GM12892 (cell line): ENCODE results near the gene MALAT1.

Experiments
- POLR2A ChIP-seq: IDR thresholded peaks from 2 replicates; pipeline ENCODE4 v1.6.1; 2011; ENCODE audit warnings: low read depth, low read length, control low read depth
- TAF1 ChIP-seq: IDR thresholded peaks from 2 replicates; pipeline ENCODE4 v1.6.1; 2011; ENCODE audit warnings: low read depth, mild to moderate bottlenecking, control low read depth, low read length, borderline replicate concordance

DNA sequence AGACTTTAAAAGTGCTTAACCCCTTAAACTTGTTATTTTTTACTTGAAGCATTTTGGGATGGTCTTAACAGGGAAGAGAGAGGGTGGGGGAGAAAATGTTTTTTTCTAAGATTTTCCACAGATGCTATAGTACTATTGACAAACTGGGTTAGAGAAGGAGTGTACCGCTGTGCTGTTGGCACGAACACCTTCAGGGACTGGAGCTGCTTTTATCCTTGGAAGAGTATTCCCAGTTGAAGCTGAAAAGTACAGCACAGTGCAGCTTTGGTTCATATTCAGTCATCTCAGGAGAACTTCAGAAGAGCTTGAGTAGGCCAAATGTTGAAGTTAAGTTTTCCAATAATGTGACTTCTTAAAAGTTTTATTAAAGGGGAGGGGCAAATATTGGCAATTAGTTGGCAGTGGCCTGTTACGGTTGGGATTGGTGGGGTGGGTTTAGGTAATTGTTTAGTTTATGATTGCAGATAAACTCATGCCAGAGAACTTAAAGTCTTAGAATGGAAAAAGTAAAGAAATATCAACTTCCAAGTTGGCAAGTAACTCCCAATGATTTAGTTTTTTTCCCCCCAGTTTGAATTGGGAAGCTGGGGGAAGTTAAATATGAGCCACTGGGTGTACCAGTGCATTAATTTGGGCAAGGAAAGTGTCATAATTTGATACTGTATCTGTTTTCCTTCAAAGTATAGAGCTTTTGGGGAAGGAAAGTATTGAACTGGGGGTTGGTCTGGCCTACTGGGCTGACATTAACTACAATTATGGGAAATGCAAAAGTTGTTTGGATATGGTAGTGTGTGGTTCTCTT lies 2.8 kb downstream of the MALAT1 start:
- peak; percentile 91 for TF ChIP-seq POLR2A
- no peak for TF ChIP-seq TAF1
